KBM-7 (cell line): ENCODE results near the gene AFF2.

ENCODE experiments used
- DNase-seq: peaks from one replicate; pipeline ENCODE4 v3.0.0-alpha.2; 2015
- in situ Hi-C: fragments of 300-500 bp; cut with MboI; formaldehyde crosslinking; loops from 2 replicates; pipeline ENCODE4 v1.14.3; 2020; ENCODE audit warnings: low sequenced_read_pairs, low pct_unique_long_range_greater_than_20kb, mixed read lengths

Gene AFF2

GRCh38 chrX:148672517-148672916 lies 172.1 kb downstream of the AFF2 start:
- DNase-seq = no peak
- in situ Hi-C loops = no loop called here

DNA sequence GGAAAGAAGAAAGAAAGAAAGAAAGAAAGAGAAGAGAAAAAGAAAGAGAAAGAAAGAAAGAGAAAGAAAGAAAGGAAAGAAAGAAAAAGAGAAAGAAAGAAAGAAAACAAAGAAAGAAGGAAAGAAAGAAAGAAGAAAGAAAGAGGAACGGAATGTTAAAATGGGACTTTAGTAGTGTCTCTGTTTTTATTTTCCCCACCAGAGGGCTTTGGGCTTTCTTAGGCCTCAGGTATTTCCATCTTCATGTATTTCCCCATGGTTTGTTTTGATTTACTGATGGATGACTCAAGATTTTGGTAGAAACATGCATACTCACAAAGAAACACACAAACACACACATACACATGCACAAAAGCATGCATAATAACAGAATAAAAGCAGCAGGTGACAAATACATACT lies 181.2 kb downstream of the AFF2 start:
- in situ Hi-C loops = no loop called here
- no peak for DNase-seq

DNA sequence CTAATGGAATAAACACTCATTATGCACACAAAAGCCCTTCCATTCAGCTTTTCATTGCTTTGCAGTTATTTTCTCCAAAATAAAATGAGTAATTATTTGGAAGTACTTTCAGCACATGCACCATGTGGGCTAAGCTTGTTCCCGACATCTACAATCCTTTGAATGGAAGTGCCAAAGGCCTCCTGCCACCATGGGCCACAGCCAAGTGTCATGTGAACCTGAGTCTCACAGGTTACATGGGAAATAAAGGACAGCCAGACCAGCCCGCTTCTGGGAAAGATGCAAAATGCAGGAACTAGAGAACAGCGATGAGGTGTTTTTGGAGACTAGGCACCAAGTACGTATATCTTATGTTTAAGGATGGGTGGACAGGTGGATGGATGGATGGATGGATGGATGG lies 181.8 kb downstream of the AFF2 start:
- DNase-seq = no peak
- in situ Hi-C loops = no loop called here

DNA sequence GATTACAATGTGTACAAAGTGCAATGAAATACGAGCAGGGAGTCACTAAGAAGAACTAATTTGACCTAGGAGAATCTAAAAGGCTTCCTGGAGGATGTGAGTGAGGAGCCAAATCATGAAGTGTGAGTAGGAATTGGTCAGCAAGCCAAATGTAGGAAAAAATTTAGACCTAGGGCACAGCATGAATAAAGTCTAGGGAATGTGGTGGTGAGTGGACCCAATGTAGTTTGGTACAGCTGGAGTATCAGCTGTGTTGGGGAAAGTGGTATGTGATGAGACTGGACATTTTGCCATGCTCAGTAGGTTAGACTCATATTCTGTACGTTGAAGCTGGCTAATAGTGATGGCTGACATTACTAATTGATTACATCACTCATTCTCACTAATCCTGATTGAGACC lies 191.0 kb downstream of the AFF2 start:
- no peak for DNase-seq
- in situ Hi-C loops = no loop called here

DNA sequence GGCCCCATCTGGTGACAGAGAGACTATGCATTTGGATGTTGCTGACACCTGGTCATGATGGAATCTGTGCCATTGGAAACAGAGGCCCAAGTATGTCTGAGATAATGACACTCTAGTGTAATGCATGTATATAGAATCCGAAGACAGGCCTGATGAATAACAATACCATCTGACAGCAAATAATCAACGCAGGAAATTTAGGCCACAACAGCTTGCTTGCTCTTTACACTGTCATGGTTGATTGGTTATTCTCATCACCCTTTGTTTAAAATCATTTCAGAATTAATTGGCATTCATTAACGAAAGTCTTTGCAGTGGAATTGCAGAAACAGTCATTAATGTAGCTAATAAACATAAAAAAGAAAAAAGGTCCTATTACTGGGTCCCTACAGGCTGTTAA lies 194.8 kb downstream of the AFF2 start:
- in situ Hi-C loops = no loop called here
- no peak for DNase-seq

DNA sequence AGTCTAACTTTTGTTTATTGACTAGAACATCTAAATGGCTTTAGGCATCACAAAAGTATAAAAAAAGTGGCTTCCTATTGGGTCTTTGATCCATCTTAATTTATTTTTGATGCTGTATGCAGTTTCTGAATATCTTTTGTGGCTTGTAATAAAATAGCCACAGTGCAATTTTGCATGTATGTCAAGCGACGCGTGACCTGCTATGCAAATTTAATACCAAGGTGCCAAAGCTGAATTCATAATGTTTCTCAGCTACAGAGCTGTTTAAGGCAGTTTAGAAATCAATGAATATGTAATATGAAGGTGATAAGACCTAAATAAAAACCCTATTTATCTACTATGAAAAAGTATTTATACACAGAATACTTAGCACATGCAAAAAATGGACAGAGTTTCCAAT lies 197.8 kb downstream of the AFF2 start:
- in situ Hi-C loops = no loop called here
- no peak for DNase-seq

- in situ Hi-C loops = no loop called here
- no peak for DNase-seq
These were observed 199.6 kb downstream of the AFF2 start for GRCh38 chrX:148700021-148700420.

DNA sequence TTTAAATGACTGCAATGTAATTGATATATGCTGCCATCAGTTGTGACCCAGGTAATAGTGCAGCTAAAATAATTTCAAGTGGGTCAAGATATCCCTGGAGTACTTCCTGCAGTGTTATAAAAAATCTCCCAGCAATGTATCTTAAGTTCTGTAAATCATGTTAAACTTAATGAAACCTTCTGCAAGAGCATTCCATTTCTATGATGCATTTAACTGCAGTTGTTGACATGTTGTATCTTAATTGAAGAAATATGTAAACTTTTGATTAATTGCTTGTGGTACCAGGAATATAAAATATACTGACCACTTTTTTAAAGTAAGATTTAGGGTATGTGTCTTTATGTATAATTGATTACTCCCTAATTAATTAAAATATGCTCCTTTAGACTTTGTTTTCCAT lies 213.6 kb downstream of the AFF2 start:
- in situ Hi-C loops = no loop called here
- no peak for DNase-seq

DNA sequence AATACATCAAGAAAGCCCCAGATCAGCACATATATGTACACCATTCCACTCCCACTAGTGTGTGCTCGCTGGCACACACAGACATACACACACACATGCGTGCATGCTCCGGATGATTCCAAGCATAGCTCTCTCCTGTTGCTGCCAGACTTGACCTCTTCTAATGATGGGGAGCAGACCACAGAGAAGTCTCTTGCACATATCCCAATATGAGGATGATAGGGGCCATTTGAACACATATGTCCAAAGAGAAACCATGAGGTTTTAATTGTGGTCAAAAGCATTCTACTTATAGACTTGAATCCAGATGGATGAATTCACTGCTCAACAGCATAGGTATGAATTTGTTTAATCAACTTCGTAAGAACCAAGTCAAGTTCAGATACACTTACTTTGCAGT lies 214.9 kb downstream of the AFF2 start:
- in situ Hi-C loops = no loop called here

DNA sequence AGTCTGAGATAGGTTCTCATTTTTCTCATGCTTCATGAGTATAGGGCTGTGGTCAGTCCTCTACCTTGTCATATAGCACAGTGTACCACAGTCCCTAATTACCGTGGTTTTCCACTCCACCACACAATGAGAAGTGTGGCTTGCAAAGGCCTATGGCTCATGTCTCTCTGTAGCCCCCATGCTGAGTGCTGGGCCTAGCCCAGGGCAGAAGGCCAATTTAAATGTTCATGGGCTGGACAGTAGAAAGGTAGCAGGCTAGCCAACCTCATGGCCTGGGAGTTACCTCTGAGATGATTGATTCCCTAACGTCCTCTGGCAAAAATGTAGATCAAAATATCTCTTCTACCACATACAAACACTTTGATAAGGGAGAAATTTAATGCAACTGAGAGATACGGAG lies 222.5 kb downstream of the AFF2 start:
- no peak for DNase-seq
- in situ Hi-C loops = no loop called here

More for the DNA sequence above, 214.9 kb downstream of the AFF2 start:
- DNase-seq = no peak

GRCh38 chrX:148723551-148723950 lies 223.1 kb downstream of the AFF2 start:
- in situ Hi-C loops = no loop called here
- no peak for DNase-seq

- no peak for DNase-seq
- in situ Hi-C loops = no loop called here
These were observed 228.5 kb downstream of the AFF2 start for GRCh38 chrX:148728901-148729300.

GRCh38 chrX:148732743-148733142 lies 232.3 kb downstream of the AFF2 start:
- in situ Hi-C loops = no loop called here
- DNase-seq = no peak

DNA sequence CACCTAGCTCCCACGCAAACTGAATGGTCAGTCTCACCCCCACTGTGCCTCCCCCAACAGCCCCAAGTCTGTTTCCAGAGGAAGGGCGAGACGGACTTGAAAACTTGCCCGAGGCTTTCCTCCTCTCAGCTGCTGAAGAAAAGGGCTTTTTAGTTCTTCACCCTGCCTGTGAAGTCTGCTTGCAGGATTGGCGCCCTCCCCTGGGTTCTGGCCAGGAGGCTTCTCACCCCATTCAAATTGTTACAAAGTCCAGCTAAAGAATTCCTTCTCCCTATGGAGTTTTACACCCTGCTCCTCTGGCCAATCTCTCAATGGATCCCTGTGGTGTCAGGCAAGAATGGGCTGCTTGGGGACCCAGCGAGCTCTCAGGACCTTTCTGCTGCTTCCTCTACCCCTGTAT lies 241.0 kb downstream of the AFF2 start:
- DNase-seq = no peak
- in situ Hi-C loops = no loop called here

DNA sequence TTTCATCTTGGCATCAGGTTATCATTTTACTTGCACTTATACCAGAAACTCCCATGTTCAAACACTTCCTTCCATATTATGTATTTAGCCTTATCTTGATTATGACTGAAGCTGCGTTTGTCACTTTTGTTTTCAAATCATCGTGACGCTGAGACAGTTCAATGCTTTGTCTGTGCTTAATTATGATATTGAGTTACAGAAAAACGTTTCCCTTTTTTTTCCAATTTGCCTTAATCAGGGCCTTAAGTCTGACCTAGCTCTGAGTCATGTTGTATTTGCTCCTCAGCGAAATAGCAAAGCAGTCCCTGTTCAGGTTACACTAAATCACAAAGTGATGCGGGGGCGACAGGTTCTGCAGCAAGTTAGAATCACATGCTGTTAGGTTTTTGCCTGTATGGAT lies 254.7 kb downstream of the AFF2 start:
- in situ Hi-C loops = no loop called here
- DNase-seq = no peak

GRCh38 chrX:148763896-148764295 lies 263.5 kb downstream of the AFF2 start:
- DNase-seq = no peak
- in situ Hi-C loops = no loop called here

- in situ Hi-C loops = no loop called here
- no peak for DNase-seq
These were observed 267.9 kb downstream of the AFF2 start for GRCh38 chrX:148768296-148768695.

DNA sequence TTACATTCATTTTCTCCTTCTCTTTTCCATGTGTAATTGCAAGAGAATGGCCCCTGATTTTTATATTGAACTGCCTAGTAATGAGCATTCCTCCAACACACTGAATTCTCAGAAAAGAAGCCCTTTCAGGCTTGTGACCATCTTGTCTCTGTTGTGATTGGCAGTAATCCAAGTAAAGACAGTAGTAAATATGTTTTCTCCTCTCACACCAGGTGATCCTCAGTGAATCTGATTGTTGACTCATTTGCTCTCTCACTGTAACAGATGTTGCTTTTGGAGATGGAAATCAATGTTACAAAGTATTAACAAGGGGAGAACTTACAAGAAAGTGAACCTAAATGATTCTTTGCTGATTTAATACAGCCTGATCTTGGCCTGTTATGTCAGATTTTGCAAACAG lies 271.0 kb downstream of the AFF2 start:
- in situ Hi-C loops = no loop called here
- DNase-seq = no peak

DNA sequence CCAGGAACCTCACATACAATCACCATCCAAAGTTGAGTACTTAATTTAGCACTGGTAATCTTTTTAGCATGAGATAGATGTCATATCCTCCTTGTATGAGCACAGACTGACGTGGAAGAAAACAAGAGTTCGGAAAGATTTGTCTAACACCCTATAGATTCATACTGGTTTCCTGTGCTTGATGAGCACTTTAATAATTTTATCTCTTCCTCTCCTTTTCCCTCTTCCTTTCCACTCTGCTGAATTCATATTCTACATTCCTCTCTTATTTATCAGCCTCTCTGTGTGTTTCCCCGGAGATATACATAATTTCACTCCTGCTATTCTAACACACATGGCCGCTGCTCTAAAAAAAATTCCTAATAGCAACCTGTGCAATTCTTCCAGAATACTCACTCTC lies 273.9 kb downstream of the AFF2 start:
- DNase-seq = no peak
- in situ Hi-C loops = no loop called here

- DNase-seq = no peak
- in situ Hi-C loops = no loop called here
These were observed 283.7 kb downstream of the AFF2 start for GRCh38 chrX:148784137-148784536.

DNA sequence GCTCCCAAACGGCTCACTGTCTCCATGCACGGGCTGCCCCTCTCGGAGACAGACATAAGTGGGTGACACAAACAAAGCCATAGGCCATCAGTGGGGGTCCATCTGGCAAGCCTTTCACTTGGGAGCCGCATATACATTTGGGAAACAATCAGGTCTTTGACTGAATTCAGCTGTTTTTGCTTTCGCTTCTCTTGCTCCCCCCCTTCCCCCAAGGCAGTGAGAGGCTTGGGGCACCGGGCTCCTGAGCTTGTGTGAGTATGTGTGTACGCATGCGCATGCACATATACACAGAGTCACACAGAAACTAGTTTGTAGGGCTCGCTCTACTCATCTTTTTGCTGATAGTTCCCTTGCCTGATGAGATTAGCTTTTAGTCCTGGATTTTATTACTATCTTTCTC lies 284.4 kb downstream of the AFF2 start:
- DNase-seq = no peak
- in situ Hi-C loops = no loop called here

- DNase-seq = no peak
- in situ Hi-C loops = no loop called here
These were observed 284.8 kb downstream of the AFF2 start for GRCh38 chrX:148785256-148785655.
